ENCODE data around the gene CELF2. TPM values are rescaled to one million over a fixed set of nuclear protein-coding genes. Genes with fewer than 3 reads are reported as not detected.

Gene CELF2
- total and polyA plus RNA-seq, 2 donors from 2014 or later, result 1.7 to 39.2 TPM

DNA sequence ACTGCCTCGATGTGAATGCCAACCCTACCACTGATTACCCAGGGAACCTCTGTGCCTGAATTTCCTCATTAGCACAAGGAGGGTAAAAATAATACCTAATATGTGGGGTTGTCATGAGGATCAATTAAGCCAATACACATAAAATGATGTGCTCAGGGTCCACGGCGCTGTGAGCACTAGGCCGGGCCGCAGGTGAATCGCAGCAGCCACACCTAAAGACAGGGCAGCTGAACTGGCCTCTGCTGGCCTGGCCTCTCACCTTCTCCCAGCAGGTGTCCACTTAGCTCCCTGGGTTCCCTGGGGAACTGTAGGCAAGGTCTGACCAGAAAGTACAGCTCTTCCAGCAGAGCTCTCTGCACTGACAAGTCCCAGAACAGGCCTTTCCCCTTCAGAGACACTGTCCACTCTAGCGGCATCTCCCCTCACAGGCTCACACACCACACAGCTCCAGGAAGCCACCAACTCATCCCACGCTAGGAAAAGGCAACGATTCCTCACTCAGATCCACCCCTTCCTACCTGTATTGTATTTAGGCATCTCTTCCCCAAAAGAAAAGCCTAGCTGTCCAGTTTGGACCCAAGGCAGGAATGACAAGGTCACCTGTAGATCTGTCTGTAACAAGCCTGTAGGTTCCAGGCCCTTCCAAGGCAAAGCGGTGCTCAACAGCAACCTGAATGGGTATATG lies 320.6 kb downstream of the CELF2 start:
- no peak for FAIRE-seq
- no peaks in the 10 kb centered on the region for H3K36me3 ChIP-seq (ENCODE audit: control insufficient read depth in 2 of 3, insufficient read depth in 3 of 3, low read length in 3 of 3)
- TF ChIP-seq, protein P1, sequence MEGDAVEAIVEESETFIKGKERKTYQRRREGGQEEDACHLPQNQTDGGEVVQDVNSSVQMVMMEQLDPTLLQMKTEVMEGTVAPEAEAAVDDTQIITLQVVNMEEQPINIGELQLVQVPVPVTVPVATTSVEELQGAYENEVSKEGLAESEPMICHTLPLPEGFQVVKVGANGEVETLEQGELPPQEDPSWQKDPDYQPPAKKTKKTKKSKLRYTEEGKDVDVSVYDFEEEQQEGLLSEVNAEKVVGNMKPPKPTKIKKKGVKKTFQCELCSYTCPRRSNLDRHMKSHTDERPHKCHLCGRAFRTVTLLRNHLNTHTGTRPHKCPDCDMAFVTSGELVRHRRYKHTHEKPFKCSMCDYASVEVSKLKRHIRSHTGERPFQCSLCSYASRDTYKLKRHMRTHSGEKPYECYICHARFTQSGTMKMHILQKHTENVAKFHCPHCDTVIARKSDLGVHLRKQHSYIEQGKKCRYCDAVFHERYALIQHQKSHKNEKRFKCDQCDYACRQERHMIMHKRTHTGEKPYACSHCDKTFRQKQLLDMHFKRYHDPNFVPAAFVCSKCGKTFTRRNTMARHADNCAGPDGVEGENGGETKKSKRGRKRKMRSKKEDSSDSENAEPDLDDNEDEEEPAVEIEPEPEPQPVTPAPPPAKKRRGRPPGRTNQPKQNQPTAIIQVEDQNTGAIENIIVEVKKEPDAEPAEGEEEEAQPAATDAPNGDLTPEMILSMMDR (IDR thresholded peaks at IDR 0.05; ENCODE audit: borderline replicate concordance, extremely low read depth, insufficient read depth), result no peak

DNA sequence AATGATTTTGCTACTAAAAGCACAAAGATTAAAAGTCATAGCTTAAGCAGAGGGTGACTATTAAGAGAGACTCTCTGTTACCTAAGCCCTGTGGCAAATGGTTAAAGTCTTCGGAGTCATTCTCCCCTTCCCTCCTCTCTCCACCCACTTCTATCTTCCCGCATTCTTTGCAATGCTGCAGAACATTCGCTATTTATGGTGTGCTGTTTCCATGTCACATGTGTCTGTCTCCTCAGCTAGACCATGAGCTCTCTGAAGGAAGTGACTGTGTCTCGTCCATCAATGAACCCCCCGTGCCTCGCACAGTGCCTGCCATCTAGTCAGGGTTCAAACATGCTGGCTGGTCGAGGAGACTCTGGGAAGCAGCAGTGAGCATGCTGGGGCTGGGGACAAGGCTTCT lies 321.3 kb downstream of the CELF2 start:
- TF ChIP-seq, protein P1 (IDR thresholded peaks at IDR 0.05; ENCODE audit: borderline replicate concordance, extremely low read depth, insufficient read depth), result no peak
- intact Hi-C loops (cut with DNase I), result no loop called here
- Histone ChIP-seq H3K36me3 (ENCODE audit: control insufficient read depth in 2 of 3, insufficient read depth in 3 of 3, low read length in 3 of 3) (no peaks in the 10 kb centered on the region), H3K9ac (ENCODE audit: low read length in 3 of 3) (no peak overlapping the region), H3K9me3 (ENCODE audit: control insufficient read depth in 2 of 3, insufficient read depth in 1 of 3, low read length in 3 of 3) (no peaks in the 10 kb centered on the region), H3K4me1 (ENCODE audit: control insufficient read depth in 2 of 3, insufficient read depth in 2 of 3, low read depth in 1 of 3, low read length in 3 of 3) (no peaks in the 10 kb centered on the region), H3K27me3 (ENCODE audit: control insufficient read depth, insufficient read depth, low read length) (no peaks in the 10 kb centered on the region), H3K27ac (ENCODE audit: low read depth in 2 of 2, low read length in 2 of 2) (no peak overlapping the region), H3K4me3 (ENCODE audit: low read length in 3 of 3) (no peak overlapping the region)
- no peak for DNase-seq
- no peak for FAIRE-seq

More for the DNA sequence above, 320.6 kb downstream of the CELF2 start:
- DNase-seq, result no peak
- no peaks in the 10 kb centered on the region for H3K9me3 ChIP-seq (ENCODE audit: control insufficient read depth in 2 of 3, insufficient read depth in 1 of 3, low read length in 3 of 3)
- no peak overlapping the region for H3K9ac ChIP-seq (ENCODE audit: low read length in 3 of 3)
- H3K4me1 ChIP-seq (ENCODE audit: control insufficient read depth in 2 of 3, insufficient read depth in 2 of 3, low read depth in 1 of 3, low read length in 3 of 3), result no peaks in the 10 kb centered on the region
- no peak overlapping the region for H3K27ac ChIP-seq (ENCODE audit: low read depth in 2 of 2, low read length in 2 of 2)
- no peaks in the 10 kb centered on the region for H3K27me3 ChIP-seq (ENCODE audit: control insufficient read depth, insufficient read depth, low read length)
- intact Hi-C loops (cut with DNase I), result no loop called here
- H3K4me3 ChIP-seq (ENCODE audit: low read length in 3 of 3), result no peak overlapping the region

DNA sequence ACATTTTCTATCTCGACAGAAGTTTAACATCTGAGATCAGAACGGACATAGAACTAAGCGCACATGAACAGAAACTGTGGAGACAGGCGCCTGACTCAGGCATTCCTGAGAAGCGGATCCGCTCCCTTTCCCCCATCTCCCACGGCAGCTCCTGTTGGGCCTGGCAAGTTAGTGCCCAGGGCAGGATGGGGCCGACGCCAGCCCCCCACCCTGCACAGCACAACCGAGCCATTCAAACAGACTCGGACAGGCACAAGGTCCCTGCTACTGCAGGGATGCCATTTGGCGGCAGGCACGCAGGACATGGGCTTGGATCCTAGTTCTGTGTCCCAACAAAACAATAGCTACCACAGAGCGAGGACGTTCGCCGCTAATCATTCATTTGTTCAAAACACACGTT lies 322.0 kb downstream of the CELF2 start:
- Histone ChIP-seq H3K9me3 (ENCODE audit: control insufficient read depth in 2 of 3, insufficient read depth in 1 of 3, low read length in 3 of 3) (no peaks in the 10 kb centered on the region), H3K36me3 (ENCODE audit: control insufficient read depth in 2 of 3, insufficient read depth in 3 of 3, low read length in 3 of 3) (no peaks in the 10 kb centered on the region), H3K9ac (ENCODE audit: low read length in 3 of 3) (no peak overlapping the region), H3K27ac (ENCODE audit: low read depth in 2 of 2, low read length in 2 of 2) (no peak overlapping the region), H3K4me1 (ENCODE audit: control insufficient read depth in 2 of 3, insufficient read depth in 2 of 3, low read depth in 1 of 3, low read length in 3 of 3) (no peaks in the 10 kb centered on the region), H3K4me3 (ENCODE audit: low read length in 3 of 3) (no peak overlapping the region), H3K27me3 (ENCODE audit: control insufficient read depth, insufficient read depth, low read length) (no peaks in the 10 kb centered on the region)
- DNase-seq (no peak), FAIRE-seq (no peak)
- intact Hi-C loops (cut with DNase I), result no loop called here
- TF ChIP-seq, protein P1 (IDR thresholded peaks at IDR 0.05; ENCODE audit: borderline replicate concordance, extremely low read depth, insufficient read depth), result no peak

Measured in kidney (tissue), 14 donors.